Fibroblast of mammary gland (primary cell): ENCODE data around the gene RAB27B.

Experiments
- DNase-seq: peaks from one replicate; pipeline ENCODE4 v3.0.0-alpha.2; 2010; ENCODE audit warnings: low read depth
- H3K4me3 ChIP-seq: 2 replicates; pipeline ENCODE4 v1.5.1; 2011; ENCODE audit warnings: low read depth, mild to moderate bottlenecking, low read length, moderate library complexity; ENCODE audit not compliant: control insufficient read depth
- TF ChIP-seq, protein P1 (sequence below): conservative IDR thresholded peaks from 2 replicates; pipeline ENCODE4 v1.5.1; 2011; ENCODE audit warnings: low read depth, low read length, inconsistent platforms; ENCODE audit not compliant: control insufficient read depth, insufficient read depth

Gene RAB27B

DNA sequence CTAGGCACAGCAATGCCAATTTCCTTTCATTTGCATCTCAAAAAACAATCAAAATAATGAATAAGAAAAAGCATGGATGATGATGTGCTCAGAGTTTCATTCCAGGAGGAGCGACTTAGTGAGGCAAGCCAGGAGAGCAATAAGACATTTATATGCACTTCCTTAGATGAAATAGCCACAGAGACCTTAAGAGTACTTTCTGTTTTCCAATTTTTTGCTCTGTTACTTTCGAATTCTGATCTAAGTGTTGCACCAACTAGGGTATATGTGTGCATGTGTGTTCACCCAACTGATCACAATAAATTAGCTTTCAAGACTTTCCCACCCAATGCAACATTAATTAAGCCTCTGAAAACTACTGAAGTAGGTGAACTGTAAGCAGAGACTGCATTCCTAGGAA, 709 bp downstream of the RAB27B start:
- peak; percentile 15 for DNase-seq
- TF ChIP-seq, protein P1, sequence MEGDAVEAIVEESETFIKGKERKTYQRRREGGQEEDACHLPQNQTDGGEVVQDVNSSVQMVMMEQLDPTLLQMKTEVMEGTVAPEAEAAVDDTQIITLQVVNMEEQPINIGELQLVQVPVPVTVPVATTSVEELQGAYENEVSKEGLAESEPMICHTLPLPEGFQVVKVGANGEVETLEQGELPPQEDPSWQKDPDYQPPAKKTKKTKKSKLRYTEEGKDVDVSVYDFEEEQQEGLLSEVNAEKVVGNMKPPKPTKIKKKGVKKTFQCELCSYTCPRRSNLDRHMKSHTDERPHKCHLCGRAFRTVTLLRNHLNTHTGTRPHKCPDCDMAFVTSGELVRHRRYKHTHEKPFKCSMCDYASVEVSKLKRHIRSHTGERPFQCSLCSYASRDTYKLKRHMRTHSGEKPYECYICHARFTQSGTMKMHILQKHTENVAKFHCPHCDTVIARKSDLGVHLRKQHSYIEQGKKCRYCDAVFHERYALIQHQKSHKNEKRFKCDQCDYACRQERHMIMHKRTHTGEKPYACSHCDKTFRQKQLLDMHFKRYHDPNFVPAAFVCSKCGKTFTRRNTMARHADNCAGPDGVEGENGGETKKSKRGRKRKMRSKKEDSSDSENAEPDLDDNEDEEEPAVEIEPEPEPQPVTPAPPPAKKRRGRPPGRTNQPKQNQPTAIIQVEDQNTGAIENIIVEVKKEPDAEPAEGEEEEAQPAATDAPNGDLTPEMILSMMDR: no peak
- H3K4me3 ChIP-seq: peak overlapping the region; percentile 68

DNA sequence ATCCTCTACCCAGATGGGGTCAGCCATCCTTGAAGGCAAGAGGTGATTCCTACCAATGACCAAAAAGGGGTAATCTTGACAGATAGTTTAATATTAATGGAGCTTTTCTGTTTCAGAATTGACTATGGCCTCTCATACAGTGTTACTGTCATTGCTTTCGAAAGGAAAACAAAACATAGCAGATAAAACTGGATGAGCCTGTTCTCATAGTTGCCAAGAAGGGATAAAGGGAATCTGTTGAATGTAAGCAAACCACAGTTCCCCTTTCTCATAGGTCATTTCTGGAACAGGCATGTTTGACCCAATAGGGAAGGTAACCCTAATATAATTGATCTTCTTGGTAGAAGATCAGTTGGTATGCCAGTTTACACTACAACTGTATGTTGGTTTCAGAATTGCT, 1.6 kb downstream of the RAB27B start:
- H3K4me3 ChIP-seq: no peak overlapping the region
- TF ChIP-seq, protein P1: no peak
- no peak for DNase-seq

DNA sequence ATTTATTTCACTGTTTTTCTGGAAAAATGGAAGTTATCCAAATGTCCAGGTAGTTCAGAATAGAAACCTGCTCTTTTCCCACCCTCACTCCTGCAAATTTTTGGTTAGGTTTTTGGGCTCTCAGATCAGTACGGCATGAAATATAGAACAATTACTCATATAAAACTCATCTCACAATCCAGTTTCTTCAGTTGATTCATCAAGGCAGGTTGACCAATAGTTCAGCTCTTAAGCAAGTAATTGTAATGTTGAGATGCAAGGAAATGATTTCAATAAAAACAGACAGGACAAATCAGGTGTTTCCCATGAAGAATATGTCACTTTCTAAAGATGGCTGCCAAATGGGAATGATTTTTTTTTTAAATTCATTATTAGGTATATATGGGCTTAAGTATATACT, 2.0 kb downstream of the RAB27B start:
- TF ChIP-seq, protein P1: no peak
- peak; percentile 12 for DNase-seq
- H3K4me3 ChIP-seq: no peak overlapping the region

DNA sequence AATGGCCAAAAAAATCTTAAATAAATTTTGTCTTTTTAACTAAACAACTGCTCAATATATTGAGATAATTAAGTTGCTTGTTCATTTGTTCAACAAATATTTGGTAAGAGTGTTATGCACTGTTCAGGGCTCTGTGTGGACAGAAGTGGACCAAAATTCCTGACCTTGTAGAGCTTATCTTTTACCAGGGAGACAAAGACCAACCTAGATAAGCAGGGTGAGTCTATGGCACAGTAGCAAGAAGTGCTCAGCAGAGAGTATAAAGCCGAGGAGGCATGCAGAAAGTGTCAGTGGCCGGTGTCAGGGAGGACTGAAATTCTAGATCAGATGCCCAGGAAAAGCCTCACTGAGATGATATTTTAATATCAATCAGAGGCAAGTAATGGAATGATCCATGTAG, 2.6 kb downstream of the RAB27B start:
- H3K4me3 ChIP-seq: no peak overlapping the region
- TF ChIP-seq, protein P1: no peak

DNA sequence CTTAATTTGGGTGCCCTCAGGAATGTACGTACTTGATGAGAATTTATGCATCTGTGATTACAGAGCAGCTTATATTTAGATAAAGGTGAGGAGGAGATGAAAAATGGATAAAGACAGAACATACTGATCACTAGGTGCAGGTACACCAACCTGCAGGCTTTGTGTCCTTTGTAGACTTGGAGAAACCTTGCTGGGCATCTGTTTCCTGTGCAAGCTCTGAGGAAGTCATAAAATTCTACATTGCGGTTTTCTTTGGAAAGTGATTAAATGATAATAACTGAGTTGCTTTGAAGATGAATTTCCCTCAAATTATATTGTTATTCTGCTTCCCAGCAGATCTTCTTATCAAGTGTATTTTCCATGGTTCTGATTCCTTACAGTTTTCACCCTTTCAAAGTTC, 7.7 kb downstream of the RAB27B start:
- TF ChIP-seq, protein P1: no peak
- no peak overlapping the region for H3K4me3 ChIP-seq
- DNase-seq: no peak

More for the DNA sequence above, 2.6 kb downstream of the RAB27B start:
- DNase-seq: no peak

DNA sequence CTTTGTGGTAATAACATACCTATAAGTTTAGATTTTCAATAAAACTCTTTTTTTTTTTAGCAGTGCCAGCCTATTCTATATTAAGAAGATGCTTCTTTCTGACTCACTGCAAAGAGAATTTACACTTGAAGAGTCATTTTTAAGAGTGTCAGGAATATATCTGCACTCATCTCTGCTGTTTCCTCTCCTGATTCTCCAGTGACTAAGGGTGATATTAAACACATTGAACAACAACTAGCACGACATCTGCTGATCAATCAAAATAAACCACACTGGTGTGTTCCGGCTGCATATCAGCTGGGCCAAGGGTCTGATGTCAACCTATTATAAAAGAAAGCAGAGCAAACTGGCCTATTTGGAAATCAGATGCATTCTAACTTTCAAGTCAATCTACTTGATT, 15.0 kb downstream of the RAB27B start:
- peak; percentile 45 for DNase-seq
- TF ChIP-seq, protein P1: no peak
- H3K4me3 ChIP-seq: no peak overlapping the region

DNA sequence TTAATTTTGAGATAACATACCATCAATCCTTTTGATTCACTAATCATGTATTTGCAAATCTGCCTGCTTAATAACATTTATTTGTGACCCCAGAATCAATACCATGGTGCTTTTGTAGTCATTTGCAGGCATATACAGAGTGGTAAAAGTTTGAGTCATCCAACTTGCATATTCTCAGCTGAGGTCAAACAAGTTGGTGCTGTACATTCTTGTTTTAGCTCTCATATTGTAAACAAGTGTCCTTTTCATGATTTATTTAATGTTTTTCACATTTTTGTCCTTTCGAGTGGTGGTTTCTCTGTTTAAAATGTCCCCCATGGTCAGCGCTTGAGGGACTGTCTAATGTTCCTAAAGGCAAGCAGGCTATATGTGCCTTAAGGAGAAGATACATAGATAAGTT, 17.5 kb downstream of the RAB27B start:
- TF ChIP-seq, protein P1: no peak
- H3K4me3 ChIP-seq: no peak overlapping the region
- DNase-seq: peak; percentile 30
